MCF 10A (cell line): ENCODE measurements around the gene ABHD17B. TPM values are rescaled to one million over a fixed set of nuclear protein-coding genes. Genes with fewer than 3 reads are reported as not detected.

ENCODE experiments used
- BruUV-seq: library from RNA; stranded (reverse); fragments of 400-500 nt; replicated peaks from 2 replicates; lab custom pipeline; 2021; lab: Mats Ljungman, UMichigan
- CTCF ChIA-PET: fragments of 300-600 bp; sonication (Branson Sonifier 250); formaldehyde crosslinking; extraction: SDS; loops from one replicate; lab custom pipeline; 2021; ENCODE audit warnings: antibody characterized with exemption, inconsistent platforms; lab: Yijun Ruan, JAX
- POLR2A ChIA-PET: fragments of 300-600, 350-650 bp; sonication (Branson Sonifier 250); formaldehyde crosslinking; extraction: SDS; loops from one replicate; lab custom pipeline; 2020; ENCODE audit warnings: antibody characterized with exemption, inconsistent platforms; lab: Yijun Ruan, JAX
- DNase-seq: peaks from one replicate; pipeline ENCODE4 v3.0.0-alpha.2; 2018; ENCODE audit not compliant: unreplicated experiment
- H3K27ac Mint-ChIP-seq: one replicate; pipeline ENCODE4 v1.8.0; 2022; ENCODE audit warnings: mild to moderate bottlenecking, low read depth, mixed read lengths; ENCODE audit not compliant: unreplicated experiment
- H3K27me3 Mint-ChIP-seq: one replicate; pipeline ENCODE4 v1.8.0; 2022; ENCODE audit warnings: mixed read lengths; ENCODE audit not compliant: insufficient read depth, unreplicated experiment
- H3K36me3 Mint-ChIP-seq: one replicate; pipeline ENCODE4 v1.8.0; 2022; ENCODE audit warnings: mild to moderate bottlenecking, moderate library complexity, mixed read lengths; ENCODE audit not compliant: insufficient read depth, unreplicated experiment
- H3K4me1 Mint-ChIP-seq: one replicate; pipeline ENCODE4 v1.8.0; 2022; ENCODE audit warnings: mixed read lengths; ENCODE audit not compliant: insufficient read depth, unreplicated experiment
- H3K4me3 Mint-ChIP-seq: one replicate; pipeline ENCODE4 v1.8.0; 2022; ENCODE audit warnings: mild to moderate bottlenecking, moderate library complexity, mixed read lengths; ENCODE audit not compliant: unreplicated experiment
- H3K9me3 Mint-ChIP-seq: one replicate; pipeline ENCODE4 v1.8.0; 2022; ENCODE audit warnings: mixed read lengths; ENCODE audit not compliant: unreplicated experiment
- intact Hi-C: fragments of 100-400 bp; cut with micrococcal nuclease; formaldehyde crosslinking; loops from 2 replicates; pipeline ENCODE4 v1.14.1; 2022
- total RNA-seq: library from RNA; stranded (reverse); gene quantifications from 2 replicates; pipeline ENCODE4 v1.2.3, GENCODE V29; 2022
- TF ChIP-seq, protein P1 (sequence below): fragments of 200-600 bp; IDR thresholded peaks from one replicate; pipeline ENCODE4 v1.8.0; 2022; ENCODE audit warnings: antibody characterized with exemption, mild to moderate bottlenecking; ENCODE audit not compliant: unreplicated experiment

Gene ABHD17B
- total RNA-seq, 1 experiment from 2014 or later: 10.5 TPM

GRCh38 chr9:71884005-71884404 lies 27.0 kb downstream of the ABHD17B start:
- CTCF ChIA-PET: interaction anchor here (0.7 kb wide), 1 partner anchor 20 kb away, joined by 3 read pairs; no protein-coding TSS in a partner anchor
- POLR2A ChIA-PET: no interaction called here
- TF ChIP-seq, protein P1, sequence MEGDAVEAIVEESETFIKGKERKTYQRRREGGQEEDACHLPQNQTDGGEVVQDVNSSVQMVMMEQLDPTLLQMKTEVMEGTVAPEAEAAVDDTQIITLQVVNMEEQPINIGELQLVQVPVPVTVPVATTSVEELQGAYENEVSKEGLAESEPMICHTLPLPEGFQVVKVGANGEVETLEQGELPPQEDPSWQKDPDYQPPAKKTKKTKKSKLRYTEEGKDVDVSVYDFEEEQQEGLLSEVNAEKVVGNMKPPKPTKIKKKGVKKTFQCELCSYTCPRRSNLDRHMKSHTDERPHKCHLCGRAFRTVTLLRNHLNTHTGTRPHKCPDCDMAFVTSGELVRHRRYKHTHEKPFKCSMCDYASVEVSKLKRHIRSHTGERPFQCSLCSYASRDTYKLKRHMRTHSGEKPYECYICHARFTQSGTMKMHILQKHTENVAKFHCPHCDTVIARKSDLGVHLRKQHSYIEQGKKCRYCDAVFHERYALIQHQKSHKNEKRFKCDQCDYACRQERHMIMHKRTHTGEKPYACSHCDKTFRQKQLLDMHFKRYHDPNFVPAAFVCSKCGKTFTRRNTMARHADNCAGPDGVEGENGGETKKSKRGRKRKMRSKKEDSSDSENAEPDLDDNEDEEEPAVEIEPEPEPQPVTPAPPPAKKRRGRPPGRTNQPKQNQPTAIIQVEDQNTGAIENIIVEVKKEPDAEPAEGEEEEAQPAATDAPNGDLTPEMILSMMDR: no peak

DNA sequence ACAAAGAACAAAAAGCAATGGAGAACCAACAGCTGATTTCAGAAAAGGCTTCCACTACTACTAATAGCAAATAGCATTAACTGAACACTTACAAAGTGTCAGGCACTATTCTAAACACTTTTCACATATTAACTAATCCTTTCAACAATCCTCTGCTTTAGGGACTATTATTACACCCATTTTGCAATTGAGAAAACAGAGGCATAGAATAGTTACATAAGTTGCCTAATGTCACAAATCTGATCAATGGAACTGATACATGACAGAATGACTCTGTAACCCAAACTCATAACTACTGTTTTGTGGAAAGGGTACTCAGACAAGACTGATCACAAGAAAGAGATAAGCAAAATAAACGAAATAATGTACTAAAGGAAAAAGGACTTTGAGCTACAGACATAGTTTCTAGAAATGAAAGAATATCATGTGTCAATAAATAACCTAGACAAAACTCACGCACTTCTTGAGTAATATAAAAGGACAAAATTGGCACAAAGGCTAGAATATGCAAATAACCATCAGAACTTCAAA lies 31.3 kb downstream of the ABHD17B start:
- peaks cover 35% of the 10 kb centered on the region for H3K9me3 Mint-ChIP-seq
- no peak for DNase-seq
- ChIA-PET POLR2A (interaction anchor here (0.6 kb wide), 1 partner anchor 15 kb away, joined by 3 read pairs; no protein-coding TSS in a partner anchor), CTCF (no interaction called here)
- TF ChIP-seq, protein P1: no peak
- no peak overlapping the region for H3K27ac Mint-ChIP-seq
- no TSS peak for BruUV-seq
- no peaks in the 10 kb centered on the region for H3K27me3 Mint-ChIP-seq
- H3K36me3 Mint-ChIP-seq: peaks cover 10% of the 10 kb centered on the region
- intact Hi-C loops: no loop called here
- no peaks in the 10 kb centered on the region for H3K4me1 Mint-ChIP-seq
- H3K4me3 Mint-ChIP-seq: no peak overlapping the region

More at GRCh38 chr9:71884005-71884404, 27.0 kb downstream of the ABHD17B start:
- Mint-ChIP-seq H3K4me1 (no peaks in the 10 kb centered on the region), H3K9me3 (peaks cover 20% of the 10 kb centered on the region), H3K27me3 (no peaks in the 10 kb centered on the region), H3K4me3 (no peak overlapping the region), H3K36me3 (peaks cover 10% of the 10 kb centered on the region), H3K27ac (no peak overlapping the region)
- intact Hi-C loops: no loop called here
- no TSS peak for BruUV-seq
- no peak for DNase-seq

- intact Hi-C loops: no loop called here
- Mint-ChIP-seq H3K36me3 (peaks cover 10% of the 10 kb centered on the region), H3K4me1 (no peaks in the 10 kb centered on the region), H3K27ac (no peak overlapping the region), H3K27me3 (no peaks in the 10 kb centered on the region), H3K4me3 (no peak overlapping the region), H3K9me3 (peaks cover 25% of the 10 kb centered on the region)
- POLR2A ChIA-PET: interaction anchor here (0.6 to 1.1 kb wide), 2 partner anchors 9 to 16 kb away, joined by 3 read pairs; no protein-coding TSS in a partner anchor
- TF ChIP-seq, protein P1: no peak
- no peak for DNase-seq
- CTCF ChIA-PET: interaction anchor here (0.6 to 0.9 kb wide), 2 partner anchors 59 to 153 kb away, joined by 3 to 5 read pairs; no protein-coding TSS in a partner anchor
- no TSS peak for BruUV-seq
Measured at GRCh38 chr9:71878327-71879274, 32.4 kb downstream of the ABHD17B start.

DNA sequence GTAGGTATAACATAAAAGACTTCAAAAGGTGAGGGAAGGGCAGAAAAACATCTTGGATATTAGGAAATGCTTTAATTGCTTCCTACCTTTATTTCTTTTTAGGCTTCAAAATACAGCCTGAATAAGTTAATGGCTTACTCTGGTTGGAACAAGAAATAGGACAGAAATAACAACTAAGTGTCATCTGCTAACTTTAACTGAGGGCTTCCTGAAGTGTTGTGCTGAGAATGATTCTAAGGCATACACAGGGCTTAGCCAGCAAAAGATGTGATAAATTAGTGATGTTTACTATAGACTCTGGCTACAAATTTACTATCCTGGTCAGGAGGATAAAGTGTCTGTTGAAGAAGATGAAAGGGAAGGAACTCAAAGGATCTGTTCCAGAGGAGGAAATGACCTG lies 34.2 kb downstream of the ABHD17B start:
- peaks cover 24% of the 10 kb centered on the region for H3K9me3 Mint-ChIP-seq
- intact Hi-C loops: no loop called here
- no peak for DNase-seq
- no TSS peak for BruUV-seq
- POLR2A ChIA-PET: interaction anchor here (0.6 kb wide), 1 partner anchor 18 kb away, joined by 4 read pairs; no protein-coding TSS in a partner anchor
- H3K4me1 Mint-ChIP-seq: no peaks in the 10 kb centered on the region
- CTCF ChIA-PET: no interaction called here
- H3K36me3 Mint-ChIP-seq: no peaks in the 10 kb centered on the region
- no peak overlapping the region for H3K4me3 Mint-ChIP-seq
- TF ChIP-seq, protein P1: no peak
- H3K27ac Mint-ChIP-seq: no peak overlapping the region
- no peaks in the 10 kb centered on the region for H3K27me3 Mint-ChIP-seq
